HG03064 (cell line): ENCODE data around the gene HEBP2.
"Not testable (repeated sequence)": the region's sequence is repeated elsewhere in the genome, so short reads cannot be mapped to it uniquely, and the experiment has no call there.

Source experiments
- ATAC-seq: cut with Tn5 transposase; IDR thresholded peaks from one replicate; pipeline ENCODE4 v1.9.1; 2021; ENCODE audit warnings: low read depth; ENCODE audit not compliant: unreplicated experiment

Gene HEBP2, protein sequence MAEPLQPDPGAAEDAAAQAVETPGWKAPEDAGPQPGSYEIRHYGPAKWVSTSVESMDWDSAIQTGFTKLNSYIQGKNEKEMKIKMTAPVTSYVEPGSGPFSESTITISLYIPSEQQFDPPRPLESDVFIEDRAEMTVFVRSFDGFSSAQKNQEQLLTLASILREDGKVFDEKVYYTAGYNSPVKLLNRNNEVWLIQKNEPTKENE

DNA sequence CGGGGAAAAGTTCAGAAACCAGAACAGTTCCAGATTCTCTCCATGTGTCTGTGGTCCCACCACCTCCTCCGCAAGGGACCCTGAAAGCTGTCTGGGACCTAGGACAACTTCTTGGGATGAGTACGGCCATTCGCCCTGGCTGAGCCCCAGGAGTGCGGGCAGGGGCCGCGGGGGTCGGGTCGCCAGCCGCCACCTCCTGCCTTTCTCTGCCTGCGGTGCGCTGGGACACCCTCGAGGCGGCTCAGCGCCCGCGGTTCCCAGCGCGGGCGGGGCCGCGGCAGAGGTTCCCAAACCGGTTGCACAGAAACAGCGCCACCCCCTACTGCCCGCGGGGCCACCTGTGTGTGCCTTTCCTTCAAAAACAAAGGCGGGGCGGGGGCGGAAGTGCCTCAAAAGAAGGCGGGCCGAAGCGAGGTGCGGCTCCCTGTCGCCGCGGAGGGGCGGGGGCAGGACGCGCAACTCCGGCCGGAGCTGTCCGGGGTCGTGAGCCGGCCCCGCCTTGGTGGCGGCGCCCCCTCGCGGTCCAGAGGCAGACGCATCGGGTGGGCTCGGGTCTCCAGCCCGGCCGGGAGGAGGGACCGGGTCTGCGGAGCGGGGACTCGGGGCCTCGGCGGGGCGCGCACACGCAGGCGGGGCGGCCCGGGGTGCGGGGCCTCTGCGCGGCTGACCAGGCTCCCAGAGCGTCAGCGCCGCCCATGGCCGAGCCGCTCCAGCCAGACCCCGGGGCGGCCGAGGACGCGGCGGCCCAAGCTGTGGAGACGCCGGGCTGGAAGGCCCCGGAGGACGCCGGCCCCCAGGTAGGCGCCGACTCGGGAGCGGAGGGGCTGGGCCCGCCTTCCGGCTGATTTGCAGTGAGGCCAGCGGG, at the start of gene HEBP2:
Gene HEBP2 (plus strand): TSS at position 423 of the 865 bp plus-strand sequence. CDS start 273 bp downstream, at position 696.
- ATAC-seq: peak; percentile 92

- no peak for ATAC-seq
These were observed 46.1 kb upstream of the HEBP2 start for GRCh38 chr6:138357928-138358327.

GRCh38 chr6:138368684-138369083, 35.3 kb upstream of the HEBP2 start:
- ATAC-seq: not testable (repeated sequence)

DNA sequence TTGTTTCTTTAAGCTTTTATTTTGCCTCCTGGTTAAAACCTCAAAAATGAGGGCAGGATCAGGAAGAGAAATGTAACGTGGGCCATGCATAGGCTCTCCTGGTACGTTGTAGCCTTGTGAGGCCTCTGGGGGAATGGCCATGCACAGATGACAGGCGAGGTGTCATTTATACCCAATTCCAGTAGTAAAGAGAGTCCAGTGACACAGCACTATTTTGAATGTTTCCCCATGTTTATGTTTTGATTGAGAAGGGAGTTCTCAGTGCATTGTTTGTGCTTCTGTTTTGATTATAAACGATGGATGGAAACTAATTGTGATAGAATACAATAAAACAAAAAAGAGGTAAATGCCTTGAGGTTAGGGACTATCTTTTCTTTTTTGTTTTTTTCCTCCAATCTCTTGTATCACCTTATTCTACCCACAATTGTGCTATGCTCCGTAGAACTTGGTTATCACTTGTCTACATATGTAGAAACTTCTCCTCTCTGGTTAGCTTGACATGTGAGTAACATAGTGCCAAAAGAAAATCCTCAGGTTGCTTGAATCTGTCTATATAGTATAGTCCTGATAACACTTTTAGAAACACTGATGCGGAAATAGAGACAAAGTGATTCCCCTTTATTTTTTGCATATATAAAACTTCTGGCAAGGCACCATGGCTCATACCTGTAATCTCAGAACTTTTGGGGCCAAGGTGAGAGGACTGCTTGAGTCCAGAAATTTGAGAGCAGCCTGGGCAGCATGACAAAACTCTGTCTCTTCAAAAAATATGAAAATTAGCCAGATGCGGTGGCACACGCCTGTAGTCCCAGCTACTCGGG, 33.2 kb upstream of the HEBP2 start:
- no peak for ATAC-seq

GRCh38 chr6:138371452-138371711, 32.6 kb upstream of the HEBP2 start:
- ATAC-seq: no peak

- ATAC-seq: no peak
These were observed 32.3 kb upstream of the HEBP2 start for GRCh38 chr6:138371720-138372119.

GRCh38 chr6:138372711-138373463, 31.1 kb upstream of the HEBP2 start:
- ATAC-seq: no peak

DNA sequence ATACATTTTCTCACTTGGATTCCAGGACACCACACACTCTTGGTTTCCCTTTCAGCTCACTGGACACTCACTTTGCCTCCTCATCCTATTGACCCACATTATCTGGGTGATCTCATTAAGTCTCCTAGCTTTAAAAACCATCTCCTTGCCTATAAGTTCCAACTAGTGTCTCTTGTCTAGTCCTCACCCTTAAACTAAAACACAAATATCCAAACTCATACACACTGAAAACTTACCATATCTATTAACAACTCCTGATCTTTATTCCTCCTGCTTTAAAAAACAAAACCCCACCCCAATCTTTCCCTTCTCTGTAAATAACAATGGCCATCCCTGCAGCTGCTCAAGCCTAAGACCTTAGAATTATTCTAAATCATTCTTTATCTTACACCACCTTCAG, 29.8 kb upstream of the HEBP2 start:
- no peak for ATAC-seq

- ATAC-seq: no peak
These were observed 29.2 kb upstream of the HEBP2 start for GRCh38 chr6:138374815-138375214.

DNA sequence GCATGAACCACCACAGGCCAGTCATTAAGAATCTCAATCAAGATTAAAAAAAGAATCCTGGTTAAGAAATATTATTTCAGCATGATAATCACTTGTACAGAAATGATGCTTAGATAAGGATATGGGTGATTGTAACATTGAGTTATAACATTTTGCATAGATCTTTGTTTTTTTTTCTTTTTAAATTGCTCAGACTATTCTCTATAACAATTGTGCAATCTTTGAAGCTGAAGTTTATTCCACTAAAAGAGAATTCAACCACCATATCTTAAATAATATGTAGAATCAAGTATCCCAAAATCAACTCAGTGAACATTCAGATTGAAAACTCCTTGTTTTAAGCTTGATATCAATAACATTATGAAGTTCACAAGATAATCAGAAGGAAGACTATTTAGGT, 27.0 kb upstream of the HEBP2 start:
- no peak for ATAC-seq

- no peak for ATAC-seq
These were observed 26.2 kb upstream of the HEBP2 start, which contains the start of gene SMIM28 for GRCh38 chr6:138377844-138378243. TSS of gene SMIM28 (plus strand) at chr6:138377905. CDS start at chr6:138378073, 168 bp downstream.

GRCh38 chr6:138378463-138378862, 25.6 kb upstream of the HEBP2 start:
- ATAC-seq: no peak

GRCh38 chr6:138382498-138383265, 21.3 kb upstream of the HEBP2 start:
- ATAC-seq: no peak

DNA sequence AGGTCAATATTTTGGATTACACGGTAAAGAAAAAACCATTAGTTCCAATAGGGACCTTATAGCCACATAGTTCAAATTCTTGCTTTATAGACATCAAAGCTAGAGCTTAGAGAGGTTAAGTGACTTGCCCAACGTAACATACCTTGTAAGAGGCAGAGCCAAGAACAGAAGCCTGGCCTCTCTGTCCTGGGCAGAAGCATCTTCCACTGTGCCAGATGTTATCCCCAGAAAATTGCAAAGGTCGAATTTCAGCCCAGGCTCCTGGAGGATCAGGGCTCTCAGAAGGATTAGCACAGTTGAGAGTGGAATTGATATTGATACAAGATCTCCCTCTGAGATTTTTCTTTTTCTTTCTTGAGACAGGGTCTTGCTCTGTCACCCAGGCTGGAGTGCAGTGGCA, 20.2 kb upstream of the HEBP2 start:
- no peak for ATAC-seq

DNA sequence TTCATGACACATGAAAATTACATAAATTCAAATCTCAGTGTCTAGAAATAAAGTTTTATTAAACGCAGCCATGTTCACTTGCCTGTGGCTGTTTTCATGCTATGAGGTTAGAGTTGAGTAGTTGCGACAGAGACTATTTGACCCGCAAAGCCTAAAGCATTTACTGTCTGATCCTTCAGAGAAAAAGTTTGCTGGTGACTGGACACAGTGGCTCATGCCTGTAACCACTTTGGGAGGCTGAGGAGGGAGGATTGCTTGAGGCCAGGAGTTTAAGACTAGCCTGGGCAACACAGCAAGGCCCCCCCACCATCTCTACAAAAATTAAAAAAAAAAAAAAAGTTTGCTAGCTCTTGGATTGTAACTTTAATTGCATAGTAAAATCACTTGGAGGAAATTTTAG, 17.1 kb upstream of the HEBP2 start:
- ATAC-seq: no peak

- no peak for ATAC-seq
These were observed 16.2 kb upstream of the HEBP2 start for GRCh38 chr6:138387577-138388368.

DNA sequence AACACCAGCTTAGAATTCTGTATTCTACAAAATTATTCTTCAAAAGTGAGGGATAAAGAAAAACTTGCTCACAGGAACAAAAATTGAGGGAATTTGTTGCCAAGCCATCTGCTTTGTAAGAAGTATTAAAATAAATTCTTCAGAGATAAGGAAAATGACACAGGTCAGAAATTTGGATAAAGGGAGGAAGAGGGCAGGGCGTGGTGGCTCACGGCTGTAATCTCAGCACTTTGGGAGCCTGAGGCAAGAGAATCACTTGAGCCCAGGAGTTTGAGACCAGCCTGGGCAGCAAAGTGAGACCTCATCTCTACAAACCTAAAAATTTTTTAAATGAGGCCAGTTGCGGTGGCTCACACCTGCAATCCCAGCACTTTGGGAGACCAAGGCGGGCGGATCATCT, 14.5 kb upstream of the HEBP2 start:
- ATAC-seq: no peak

- ATAC-seq: no peak
These were observed 9.9 kb upstream of the HEBP2 start for GRCh38 chr6:138393871-138394783.
